GDM1 (cell line): ENCODE data around the gene FXYD4.

Experiments used
- DNase-seq: peaks from one replicate; lab custom pipeline; 2025; lab: John Stamatoyannopoulos, UW

The FXYD4 gene

GRCh38 chr10:43396061-43396927 is 24.9 kb downstream of the FXYD4 start:
- no peak for DNase-seq

DNA sequence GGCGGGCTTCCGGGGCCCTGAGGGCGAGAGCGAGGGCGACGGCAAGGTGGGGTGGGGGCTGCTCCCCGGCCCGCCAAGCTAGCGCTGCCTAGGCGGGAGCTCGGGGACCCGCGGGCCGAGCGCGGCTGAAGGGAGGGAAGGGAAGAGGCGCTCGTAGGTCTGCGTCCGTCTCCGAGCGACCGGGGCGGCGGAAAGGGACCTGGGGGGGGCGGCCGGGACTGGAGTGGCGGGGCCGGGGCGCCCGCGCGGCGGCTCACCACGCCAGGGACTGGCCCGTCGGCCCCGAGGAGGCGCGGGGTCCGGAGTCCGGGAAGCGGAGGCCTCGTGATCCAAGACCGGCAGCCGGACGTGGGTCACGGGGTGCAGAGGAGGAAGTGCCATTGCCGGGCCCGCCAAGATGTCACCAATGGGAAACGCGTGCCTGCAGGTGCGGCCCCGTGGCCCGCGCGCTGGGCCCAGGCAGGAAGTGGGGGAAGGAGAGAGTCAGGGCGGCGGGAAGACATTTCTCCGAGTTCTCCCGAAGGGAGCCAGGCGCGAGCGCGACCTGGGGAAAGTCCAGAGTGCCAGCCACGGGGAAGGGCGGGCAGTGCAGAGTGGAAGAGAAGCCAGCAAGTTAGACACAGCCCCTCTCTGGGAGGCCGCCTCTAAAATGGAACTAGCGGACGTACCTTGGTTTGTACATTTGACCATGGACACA is 25.6 kb downstream of the FXYD4 start:
- DNase-seq, result no peak

GRCh38 chr10:43398939-43399319 is 27.5 kb downstream of the FXYD4 start:
- no peak for DNase-seq

DNA sequence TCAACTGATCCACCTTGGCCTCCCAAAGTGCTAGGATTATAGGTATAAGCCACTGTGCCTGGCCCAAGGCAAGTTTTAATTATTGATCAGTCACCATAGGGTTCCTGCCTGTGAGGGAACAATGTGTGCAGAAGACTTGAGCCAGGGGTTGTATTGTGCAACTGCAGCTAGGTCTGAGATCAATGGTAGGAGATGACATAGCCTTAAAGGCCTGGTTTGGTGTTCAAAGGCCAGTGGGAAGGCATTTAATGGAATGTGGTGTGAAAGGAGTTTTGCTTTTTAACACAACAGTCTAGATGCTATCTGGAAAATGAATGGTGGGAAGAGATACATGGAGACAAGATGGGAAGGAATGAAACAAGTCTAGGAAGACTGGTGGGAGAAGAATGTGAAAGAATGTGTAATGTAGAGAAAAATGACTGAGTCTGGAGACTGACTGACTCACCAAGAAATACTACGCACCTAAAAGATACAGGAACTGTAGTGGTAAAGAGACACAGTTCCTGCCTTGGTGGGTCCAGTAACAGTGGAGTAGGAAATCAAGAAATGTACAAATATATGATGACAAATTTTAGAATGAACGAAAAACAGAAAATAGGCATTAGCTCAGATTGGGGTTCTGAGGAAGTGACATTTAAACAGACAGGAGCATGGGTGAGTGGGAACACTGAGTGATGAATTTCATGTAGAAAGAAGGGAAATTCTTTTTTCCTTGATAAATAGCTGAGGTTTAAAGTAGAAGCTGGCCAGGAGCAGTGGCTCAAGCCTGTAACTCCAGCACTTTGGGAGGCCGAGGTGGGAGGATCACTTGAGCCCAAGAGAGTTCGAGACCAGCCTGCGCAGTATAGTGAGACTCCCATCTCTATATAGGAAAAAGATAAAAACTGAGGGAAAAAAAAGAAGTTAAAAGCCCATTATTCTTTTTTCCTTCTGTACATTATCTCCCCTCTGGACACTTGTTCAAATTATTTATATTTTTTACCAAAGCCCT is 28.2 kb downstream of the FXYD4 start:
- DNase-seq, result no peak

DNA sequence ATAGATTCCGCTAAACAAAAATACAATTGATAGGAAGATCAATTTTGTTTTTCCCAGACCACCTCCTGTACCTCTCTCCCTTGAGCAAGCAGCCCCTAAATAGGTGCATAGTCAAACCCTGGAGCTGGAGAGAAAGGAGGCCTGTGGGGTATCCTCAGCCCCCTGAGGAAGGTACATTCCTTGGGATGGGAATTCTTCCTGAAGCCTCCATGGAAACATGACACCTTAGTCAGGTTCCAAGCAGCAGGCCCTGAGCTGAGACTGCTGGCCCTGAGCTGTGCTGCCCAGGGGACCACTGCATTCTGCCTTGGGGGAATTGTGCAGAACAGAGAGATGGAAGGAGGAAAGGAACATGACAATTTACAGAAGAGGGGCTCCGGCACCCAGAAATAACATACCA is 30.2 kb downstream of the FXYD4 start:
- no peak for DNase-seq

DNA sequence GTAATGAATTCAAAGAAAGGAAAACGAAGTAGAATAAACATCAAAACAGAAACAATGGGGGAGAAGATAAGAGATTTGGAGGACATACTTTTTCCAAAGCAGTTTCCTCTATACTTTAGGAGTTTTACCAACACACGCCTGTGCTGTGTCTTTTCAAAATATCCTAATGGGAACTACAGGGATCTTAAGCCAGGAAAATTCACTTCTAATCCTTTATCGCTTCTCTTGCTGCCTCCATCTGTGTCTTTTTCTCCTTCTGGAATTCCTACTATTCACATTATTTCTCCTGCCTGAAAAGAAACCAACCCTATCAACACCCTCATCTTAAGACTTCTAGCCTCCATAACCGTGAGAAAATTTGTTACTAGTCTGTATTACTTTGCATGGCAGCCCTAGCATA is 30.7 kb downstream of the FXYD4 start:
- no peak for DNase-seq

- no peak for DNase-seq
Measured at GRCh38 chr10:43402880-43403452, 31.5 kb downstream of the FXYD4 start.

DNA sequence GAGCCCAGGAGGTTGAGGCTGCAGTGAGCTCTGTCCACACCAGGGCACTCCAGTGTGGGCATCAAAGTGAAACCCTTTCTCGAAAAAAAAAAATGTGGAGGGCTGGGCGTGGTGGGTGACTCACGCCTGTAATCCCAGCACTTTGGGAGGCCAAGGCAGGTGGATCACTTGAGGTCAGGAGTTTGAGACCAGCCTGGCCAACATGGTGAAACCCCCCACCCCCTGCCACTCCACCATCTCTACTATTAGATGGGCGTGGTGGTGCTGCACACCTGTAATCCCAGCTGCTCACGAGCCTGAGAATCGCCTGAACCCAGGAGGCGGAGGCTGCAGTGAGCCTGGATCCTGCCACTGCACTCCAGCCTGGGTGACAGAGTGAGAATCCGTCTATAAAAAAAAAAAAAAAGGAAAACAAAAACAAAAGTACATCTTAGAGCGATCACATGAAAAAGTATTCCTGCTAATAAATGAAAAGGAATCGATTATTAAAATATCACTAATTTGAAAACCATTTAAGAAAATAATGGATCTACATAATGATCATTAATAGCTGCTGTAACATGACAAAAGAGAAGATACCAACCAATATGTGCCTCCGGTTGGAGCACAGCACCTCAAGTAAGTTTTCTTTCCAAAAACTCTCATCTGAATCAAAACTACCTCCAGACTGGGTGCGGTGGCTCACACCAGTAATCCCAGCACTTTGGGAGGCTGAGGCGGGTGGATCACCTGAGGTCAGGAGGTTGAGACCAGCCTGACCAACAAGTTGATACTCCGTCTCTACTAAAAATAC is 32.7 kb downstream of the FXYD4 start:
- no peak for DNase-seq

DNA sequence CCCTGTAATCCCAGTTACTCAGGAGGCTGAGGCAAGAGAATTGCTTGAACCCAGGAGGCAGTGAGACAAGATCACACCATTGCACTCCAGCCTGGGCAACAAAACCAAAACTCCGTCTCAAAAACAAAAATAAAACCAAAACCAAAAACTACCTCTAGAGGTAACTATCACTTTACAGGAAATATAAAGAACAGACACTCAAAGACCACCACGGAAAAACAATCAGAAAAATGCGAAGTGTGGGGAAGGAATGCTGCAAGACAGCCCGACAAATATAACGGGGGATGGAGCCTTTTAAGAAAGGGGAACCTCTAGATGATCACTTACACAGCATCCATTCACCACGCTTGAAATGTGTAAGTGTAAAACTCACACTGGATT is 33.3 kb downstream of the FXYD4 start:
- DNase-seq, result no peak

- DNase-seq, result peak; percentile 26
Measured at GRCh38 chr10:43407148-43407575, 35.7 kb downstream of the FXYD4 start.

DNA sequence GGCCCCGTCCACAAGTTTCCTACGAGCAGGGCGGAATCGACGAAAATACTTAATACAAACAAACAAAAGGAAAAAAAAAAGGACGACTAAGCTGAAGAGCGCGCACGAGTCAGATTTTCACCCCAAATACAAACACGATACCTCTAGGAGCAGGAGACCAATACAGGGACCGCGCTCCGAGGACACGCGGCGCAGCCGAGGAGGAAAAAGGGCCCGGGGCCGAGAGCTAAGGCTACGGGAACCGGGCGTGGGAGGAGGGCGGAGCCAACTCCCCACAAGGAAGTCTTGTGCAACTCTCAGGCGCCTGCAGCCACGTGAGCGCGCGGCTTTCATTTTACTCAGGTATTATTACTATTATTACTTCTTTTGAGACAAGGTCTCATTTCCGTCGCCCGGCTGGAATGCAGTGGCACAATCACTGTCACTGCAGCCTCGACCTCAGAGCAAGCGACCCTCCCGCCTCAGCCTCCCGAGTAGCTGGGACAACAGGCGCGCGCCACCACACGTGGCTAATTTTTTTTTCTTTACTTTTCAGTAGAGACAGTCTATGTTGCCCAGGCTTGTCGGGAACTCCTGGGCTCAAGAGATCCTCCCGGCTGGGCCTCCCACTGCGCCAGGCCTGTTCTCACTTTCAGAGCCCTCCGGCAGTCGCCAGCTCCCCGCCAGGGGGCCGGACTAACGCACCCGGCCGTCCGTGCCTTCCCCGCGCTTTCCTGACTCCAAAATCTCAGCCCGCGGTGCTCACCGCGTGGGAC is 36.3 kb downstream of the FXYD4 start:
- DNase-seq, result peak; percentile 74

DNA sequence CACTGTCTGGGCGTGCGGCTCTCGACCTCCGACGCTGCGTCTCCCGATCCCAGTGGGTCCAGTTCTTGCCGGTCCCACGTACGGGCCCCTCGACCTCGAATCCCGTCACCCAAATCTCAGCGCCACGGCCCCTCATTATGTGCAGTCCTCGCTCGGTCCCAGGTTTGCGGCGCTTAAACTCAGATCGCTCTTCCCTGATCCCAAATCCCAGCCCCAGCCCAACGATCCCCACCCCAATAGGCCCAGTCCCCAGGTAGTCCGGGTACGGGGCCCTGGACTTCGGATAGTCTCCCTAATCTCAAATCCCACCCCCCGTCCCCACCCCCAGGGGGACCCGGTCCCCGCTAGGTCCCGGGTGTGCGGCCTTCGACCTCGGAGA is 36.9 kb downstream of the FXYD4 start:
- no peak for DNase-seq

- peak; percentile 94 for DNase-seq
Measured at GRCh38 chr10:43408710-43409384, 37.4 kb downstream of the FXYD4 start, which contains the start of gene HNRNPF. HNRNPF (minus strand) TSS chr10:43409186; CDS start chr10:43387884, 21,302 bp downstream.

DNA sequence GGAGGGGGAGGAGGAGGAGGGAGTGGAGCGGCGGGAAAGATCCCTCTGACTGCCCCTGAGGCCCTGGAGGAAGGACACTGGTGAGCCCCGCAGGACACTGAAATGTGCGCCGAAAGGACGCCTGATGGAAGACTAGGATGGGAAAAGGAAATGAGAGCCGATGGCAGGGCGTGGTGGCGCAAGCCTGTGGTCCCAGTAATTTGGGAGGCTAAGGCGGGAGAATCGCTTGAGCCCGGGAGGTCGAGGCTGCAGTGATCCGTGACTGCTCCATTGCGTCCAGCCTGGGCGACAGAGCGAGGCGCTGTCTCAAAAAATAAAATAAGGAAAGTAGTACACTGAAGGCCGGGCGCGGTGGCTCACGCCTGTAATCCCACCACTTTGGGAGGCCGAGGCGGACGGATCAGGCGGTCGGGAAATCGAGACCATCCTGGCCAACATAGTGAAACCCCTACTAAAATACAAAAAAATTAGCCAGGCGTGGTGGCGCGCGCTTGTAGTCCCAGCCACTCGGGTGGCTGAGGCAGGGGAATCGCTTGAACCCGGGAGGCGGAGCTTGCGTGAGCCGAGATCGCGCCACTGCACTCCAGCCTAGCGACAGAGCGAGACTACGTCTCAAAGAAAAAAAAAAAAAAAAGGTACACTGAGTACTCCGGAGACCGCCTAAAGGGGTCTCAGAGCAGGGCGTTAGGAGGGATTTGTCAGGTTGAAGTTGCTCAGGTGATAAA is 38.1 kb downstream of the FXYD4 start:
- DNase-seq, result no peak

GRCh38 chr10:43410345-43410744 is 38.9 kb downstream of the FXYD4 start:
- no peak for DNase-seq

GRCh38 chr10:43411536-43411935 is 40.1 kb downstream of the FXYD4 start:
- no peak for DNase-seq

DNA sequence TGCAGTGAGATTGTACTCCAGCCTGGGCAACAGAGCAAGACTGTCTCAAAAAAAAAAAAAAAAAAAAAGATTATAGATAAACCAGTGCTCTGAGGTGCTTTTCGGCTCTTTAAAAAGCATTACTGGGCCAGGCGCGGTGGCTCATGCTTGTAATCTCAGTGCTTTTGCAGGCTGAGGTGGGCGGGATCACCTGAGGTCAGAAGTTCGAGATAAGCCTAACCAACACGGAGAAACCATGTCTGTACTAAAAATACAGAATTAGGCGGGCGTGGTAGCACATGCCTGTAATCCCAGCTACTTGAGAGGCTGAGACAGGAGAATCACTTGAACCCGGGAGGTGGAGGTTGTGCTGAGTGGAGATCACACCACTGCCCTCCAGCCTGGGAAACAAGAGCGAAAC is 44.1 kb downstream of the FXYD4 start:
- no peak for DNase-seq

- DNase-seq, result peak; percentile 96
Measured at GRCh38 chr10:43417950-43418768, 46.7 kb downstream of the FXYD4 start.
